SK-N-SH treated with all-trans-retinoic acid at 6 μM for 48 hours (cell line): ENCODE data around the gene CCDC148.

Source experiments
- BACH2 ChIP-seq: fragments of 250-450 bp; sonication (Bioruptor Pico); IDR thresholded peaks from 2 replicates; pipeline ENCODE4 v1.9.0; 2021; ENCODE audit warnings: mild to moderate bottlenecking, borderline replicate concordance
- CSDC2 ChIP-seq: fragments of 250-450 bp; sonication (Bioruptor Pico); IDR thresholded peaks from 2 replicates; pipeline ENCODE4 v1.5.0; 2020; ENCODE audit warnings: mild to moderate bottlenecking, moderate library complexity
- ESRRG ChIP-seq: fragments of 250-450 bp; sonication (Bioruptor Pico); IDR thresholded peaks from 2 replicates; pipeline ENCODE4 v1.6.1; 2021; ENCODE audit warnings: mild to moderate bottlenecking
- GLIS3 ChIP-seq: fragments of 250-450 bp; sonication (Bioruptor Pico); IDR thresholded peaks from 2 replicates; pipeline ENCODE4 v1.5.0; 2020; ENCODE audit warnings: mild to moderate bottlenecking, moderate library complexity
- ISL1 ChIP-seq: fragments of 250-450 bp; sonication (Bioruptor Pico); IDR thresholded peaks from 2 replicates; pipeline ENCODE4 v2.1.2; 2022; ENCODE audit warnings: mild to moderate bottlenecking, moderate library complexity
- PATZ1 ChIP-seq: fragments of 250-450 bp; sonication (Bioruptor Pico); IDR thresholded peaks from 2 replicates; pipeline ENCODE4 v1.8.0; 2020; ENCODE audit warnings: mild to moderate bottlenecking, moderate library complexity, borderline replicate concordance
- RARB ChIP-seq: fragments of 250-450 bp; sonication (Bioruptor Pico); IDR thresholded peaks from 2 replicates; pipeline ENCODE4 v1.8.0; 2021; ENCODE audit warnings: mild to moderate bottlenecking, moderate library complexity
- SNAI2 ChIP-seq: fragments of 250-450 bp; sonication (Bioruptor Pico); IDR thresholded peaks from 2 replicates; pipeline ENCODE4 v1.5.0; 2020; ENCODE audit warnings: mild to moderate bottlenecking, moderate library complexity
- ZC3H10 ChIP-seq: fragments of 250-450 bp; sonication (Bioruptor Pico); IDR thresholded peaks from 2 replicates; pipeline ENCODE4 v1.5.1; 2021; ENCODE audit warnings: mild to moderate bottlenecking, moderate library complexity
- ZFP3 ChIP-seq: fragments of 250-450 bp; sonication (Bioruptor Pico); IDR thresholded peaks from 2 replicates; pipeline ENCODE4 v1.5.0; 2020; ENCODE audit warnings: mild to moderate bottlenecking, moderate library complexity
- ZNF70 ChIP-seq: fragments of 450-650 bp; formaldehyde crosslinking; IDR thresholded peaks from 2 replicates; pipeline ENCODE4 v1.5.0; 2020; ENCODE audit warnings: mild to moderate bottlenecking, moderate library complexity
- TF ChIP-seq, protein P1 (sequence below): fragments of 250-450 bp; sonication (Bioruptor Pico); IDR thresholded peaks from 2 replicates; pipeline ENCODE4 v1.5.0; 2020; ENCODE audit warnings: mild to moderate bottlenecking, moderate library complexity
- TF ChIP-seq, protein P2 (sequence below): fragments of 250-450 bp; sonication (Bioruptor Pico); IDR thresholded peaks from 2 replicates; pipeline ENCODE4 v1.5.1; 2020; ENCODE audit warnings: low read depth, mild to moderate bottlenecking, moderate library complexity

GRCh38 chr2:158414538-158414937 is 42.0 kb downstream of the CCDC148 start:
- TF ChIP-seq GLIS3 (CRISPR knock-in tag) (no peak), PATZ1 (no peak), SNAI2 (CRISPR knock-in tag) (no peak), ZC3H10 (CRISPR knock-in tag) (no peak), ZFP3 (CRISPR knock-in tag) (no peak), RARB (CRISPR knock-in tag) (no peak), CSDC2 (CRISPR knock-in tag) (no peak), ZNF70 (no peak), ISL1 (CRISPR knock-in tag) (peak; percentile 52), ESRRG (CRISPR knock-in tag) (no peak), BACH2 (no peak)
- TF ChIP-seq, protein P1, sequence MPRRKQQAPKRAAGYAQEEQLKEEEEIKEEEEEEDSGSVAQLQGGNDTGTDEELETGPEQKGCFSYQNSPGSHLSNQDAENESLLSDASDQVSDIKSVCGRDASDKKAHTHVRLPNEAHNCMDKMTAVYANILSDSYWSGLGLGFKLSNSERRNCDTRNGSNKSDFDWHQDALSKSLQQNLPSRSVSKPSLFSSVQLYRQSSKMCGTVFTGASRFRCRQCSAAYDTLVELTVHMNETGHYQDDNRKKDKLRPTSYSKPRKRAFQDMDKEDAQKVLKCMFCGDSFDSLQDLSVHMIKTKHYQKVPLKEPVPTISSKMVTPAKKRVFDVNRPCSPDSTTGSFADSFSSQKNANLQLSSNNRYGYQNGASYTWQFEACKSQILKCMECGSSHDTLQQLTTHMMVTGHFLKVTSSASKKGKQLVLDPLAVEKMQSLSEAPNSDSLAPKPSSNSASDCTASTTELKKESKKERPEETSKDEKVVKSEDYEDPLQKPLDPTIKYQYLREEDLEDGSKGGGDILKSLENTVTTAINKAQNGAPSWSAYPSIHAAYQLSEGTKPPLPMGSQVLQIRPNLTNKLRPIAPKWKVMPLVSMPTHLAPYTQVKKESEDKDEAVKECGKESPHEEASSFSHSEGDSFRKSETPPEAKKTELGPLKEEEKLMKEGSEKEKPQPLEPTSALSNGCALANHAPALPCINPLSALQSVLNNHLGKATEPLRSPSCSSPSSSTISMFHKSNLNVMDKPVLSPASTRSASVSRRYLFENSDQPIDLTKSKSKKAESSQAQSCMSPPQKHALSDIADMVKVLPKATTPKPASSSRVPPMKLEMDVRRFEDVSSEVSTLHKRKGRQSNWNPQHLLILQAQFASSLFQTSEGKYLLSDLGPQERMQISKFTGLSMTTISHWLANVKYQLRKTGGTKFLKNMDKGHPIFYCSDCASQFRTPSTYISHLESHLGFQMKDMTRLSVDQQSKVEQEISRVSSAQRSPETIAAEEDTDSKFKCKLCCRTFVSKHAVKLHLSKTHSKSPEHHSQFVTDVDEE: no peak
- TF ChIP-seq, protein P2, sequence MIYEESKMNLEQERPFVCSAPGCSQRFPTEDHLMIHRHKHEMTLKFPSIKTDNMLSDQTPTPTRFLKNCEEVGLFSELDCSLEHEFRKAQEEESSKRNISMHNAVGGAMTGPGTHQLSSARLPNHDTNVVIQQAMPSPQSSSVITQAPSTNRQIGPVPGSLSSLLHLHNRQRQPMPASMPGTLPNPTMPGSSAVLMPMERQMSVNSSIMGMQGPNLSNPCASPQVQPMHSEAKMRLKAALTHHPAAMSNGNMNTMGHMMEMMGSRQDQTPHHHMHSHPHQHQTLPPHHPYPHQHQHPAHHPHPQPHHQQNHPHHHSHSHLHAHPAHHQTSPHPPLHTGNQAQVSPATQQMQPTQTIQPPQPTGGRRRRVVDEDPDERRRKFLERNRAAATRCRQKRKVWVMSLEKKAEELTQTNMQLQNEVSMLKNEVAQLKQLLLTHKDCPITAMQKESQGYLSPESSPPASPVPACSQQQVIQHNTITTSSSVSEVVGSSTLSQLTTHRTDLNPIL (CRISPR knock-in tag): peak; percentile 14; the same call in 1 of the 2 replicates
